Progenitor cell of endocrine pancreas (in vitro differentiated cells): ENCODE data around the gene MLPH. TPM values are rescaled to one million over a fixed set of nuclear protein-coding genes. Genes with fewer than 3 reads are reported as not detected.

Source experiments
- DNase-seq: peaks from one replicate; pipeline ENCODE4 v3.0.0; 2021; ENCODE audit warnings: low spot score; ENCODE audit not compliant: unreplicated experiment
- H3K27ac Mint-ChIP-seq: 2 replicates; pipeline ENCODE4 v1.8.0; 2021; ENCODE audit warnings: mild to moderate bottlenecking, moderate library complexity, mixed read lengths
- H3K27me3 Mint-ChIP-seq: 2 replicates; pipeline ENCODE4 v1.8.0; 2021; ENCODE audit warnings: mixed read lengths
- H3K36me3 Mint-ChIP-seq: 2 replicates; pipeline ENCODE4 v1.8.0; 2022; ENCODE audit warnings: mixed read lengths; ENCODE audit not compliant: insufficient read depth
- H3K4me1 Mint-ChIP-seq: 2 replicates; pipeline ENCODE4 v1.8.0; 2021; ENCODE audit warnings: low read depth, mixed read lengths
- H3K4me3 Mint-ChIP-seq: 2 replicates; pipeline ENCODE4 v1.8.0; 2021; ENCODE audit warnings: low read depth, mild to moderate bottlenecking, moderate library complexity, mixed read lengths
- H3K9me3 Mint-ChIP-seq: 2 replicates; pipeline ENCODE4 v1.8.0; 2021; ENCODE audit warnings: low read depth, mixed read lengths
- CTCF ChIP-seq: fragments of 200-600 bp; sonication (generic); IDR thresholded peaks from one replicate; pipeline ENCODE4 v1.5.0; 2021; ENCODE audit warnings: antibody characterized with exemption, mild to moderate bottlenecking; ENCODE audit not compliant: unreplicated experiment
- total RNA-seq: library from RNA; stranded (reverse); gene quantifications from 2 replicates; pipeline ENCODE4 v1.2.1, GENCODE V29; 2021

MLPH gene
- total RNA-seq, 1 donor from 2014 or later: 1.2 TPM

- Mint-ChIP-seq H3K36me3 (no peaks in the 10 kb centered on the region), H3K9me3 (peaks cover 18% of the 10 kb centered on the region), H3K27me3 (peaks cover 54% of the 10 kb centered on the region), H3K4me3 (peak overlapping the region; percentile 18), H3K27ac (peak overlapping the region; percentile 94), H3K4me1 (peaks cover 18% of the 10 kb centered on the region)
- no peak for DNase-seq
- no peak for TF ChIP-seq CTCF
Observed at GRCh38 chr2:237490009-237490711, 3.1 kb downstream of the MLPH start.

- H3K27ac Mint-ChIP-seq: no peak overlapping the region
- peaks cover 18% of the 10 kb centered on the region for H3K4me1 Mint-ChIP-seq
- no peak overlapping the region for H3K4me3 Mint-ChIP-seq
- no peak for DNase-seq
- H3K9me3 Mint-ChIP-seq: peaks cover 18% of the 10 kb centered on the region
- H3K27me3 Mint-ChIP-seq: peaks cover 51% of the 10 kb centered on the region
- TF ChIP-seq CTCF: no peak
- H3K36me3 Mint-ChIP-seq: no peaks in the 10 kb centered on the region
Observed at GRCh38 chr2:237490795-237491194, 3.7 kb downstream of the MLPH start.

GRCh38 chr2:237491515-237492118 lies 4.6 kb downstream of the MLPH start:
- Mint-ChIP-seq H3K4me3 (no peak overlapping the region), H3K36me3 (no peaks in the 10 kb centered on the region)
- DNase-seq: no peak

GRCh38 chr2:237492137-237492890 lies 5.3 kb downstream of the MLPH start:
- no peaks in the 10 kb centered on the region for H3K36me3 Mint-ChIP-seq
- H3K27me3 Mint-ChIP-seq: peaks cover 48% of the 10 kb centered on the region

More at GRCh38 chr2:237491515-237492118, 4.6 kb downstream of the MLPH start:
- TF ChIP-seq CTCF: no peak
- H3K4me1 Mint-ChIP-seq: peaks cover 14% of the 10 kb centered on the region
- H3K27ac Mint-ChIP-seq: peak overlapping the region; percentile 59
- H3K9me3 Mint-ChIP-seq: peaks cover 18% of the 10 kb centered on the region
- H3K27me3 Mint-ChIP-seq: peaks cover 49% of the 10 kb centered on the region

More at GRCh38 chr2:237492137-237492890, 5.3 kb downstream of the MLPH start:
- Mint-ChIP-seq H3K4me1 (peaks cover 13% of the 10 kb centered on the region), H3K9me3 (peaks cover 18% of the 10 kb centered on the region), H3K27ac (no peak overlapping the region), H3K4me3 (no peak overlapping the region)
- no peak for TF ChIP-seq CTCF
- no peak for DNase-seq
